Measurements from ENCODE around the gene MYMK.

The MYMK gene

GRCh38 chr9:133532937-133533668, 8.3 kb upstream of the MYMK start:
- peak; percentile 49 for TF ChIP-seq CTCF (IDR thresholded peaks at IDR 0.05; ENCODE audit: borderline replicate concordance, control extremely low read depth, extremely low read depth, insufficient read depth, missing control alignments)
- peak; percentile 84 for DNase-seq (ENCODE audit: low spot score)
- in situ Hi-C loops (cut with MboI; ENCODE audit: low sequenced_read_pairs, unreplicated experiment): loop anchor here (25.0 kb wide), 1 partner anchor 204 kb away; the partner anchor contains the start of gene SARDH

GRCh38 chr9:133531293-133531692, 6.5 kb upstream of the MYMK start:
- TF ChIP-seq CTCF (IDR thresholded peaks at IDR 0.05; ENCODE audit: borderline replicate concordance, control extremely low read depth, extremely low read depth, insufficient read depth, missing control alignments): no peak
- in situ Hi-C loops (cut with MboI; ENCODE audit: low sequenced_read_pairs, unreplicated experiment): loop anchor here (25.0 kb wide), 1 partner anchor 206 kb away; the partner anchor contains the start of gene SARDH
- no peak for DNase-seq (ENCODE audit: low spot score)

DNA sequence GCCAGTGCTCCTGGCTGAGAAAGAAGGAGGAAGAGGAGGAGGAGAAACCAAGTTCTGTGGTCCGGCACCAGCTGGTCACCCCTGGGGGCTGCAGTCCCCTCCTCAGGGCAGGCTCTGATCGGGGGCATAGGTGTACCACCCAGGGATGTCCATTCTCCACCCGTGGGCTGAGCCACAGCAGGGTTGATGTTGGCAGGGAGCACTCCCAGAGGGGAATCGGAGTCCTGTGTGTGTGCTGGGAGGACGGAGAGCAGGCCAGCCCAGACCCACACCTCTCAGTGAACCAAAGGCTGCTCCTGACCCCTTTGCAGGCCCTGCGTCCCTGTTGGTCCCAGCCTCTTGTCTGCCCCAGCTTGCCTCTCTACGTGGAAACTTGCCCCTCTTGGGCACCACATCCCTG, 5.1 kb upstream of the MYMK start:
- no peak for DNase-seq (ENCODE audit: low spot score)
- in situ Hi-C loops (cut with MboI; ENCODE audit: low sequenced_read_pairs, unreplicated experiment): loop anchor here (25.0 kb wide), 1 partner anchor 207 kb away; the partner anchor contains the start of gene SARDH
- TF ChIP-seq CTCF (IDR thresholded peaks at IDR 0.05; ENCODE audit: borderline replicate concordance, control extremely low read depth, extremely low read depth, insufficient read depth, missing control alignments): no peak

DNA sequence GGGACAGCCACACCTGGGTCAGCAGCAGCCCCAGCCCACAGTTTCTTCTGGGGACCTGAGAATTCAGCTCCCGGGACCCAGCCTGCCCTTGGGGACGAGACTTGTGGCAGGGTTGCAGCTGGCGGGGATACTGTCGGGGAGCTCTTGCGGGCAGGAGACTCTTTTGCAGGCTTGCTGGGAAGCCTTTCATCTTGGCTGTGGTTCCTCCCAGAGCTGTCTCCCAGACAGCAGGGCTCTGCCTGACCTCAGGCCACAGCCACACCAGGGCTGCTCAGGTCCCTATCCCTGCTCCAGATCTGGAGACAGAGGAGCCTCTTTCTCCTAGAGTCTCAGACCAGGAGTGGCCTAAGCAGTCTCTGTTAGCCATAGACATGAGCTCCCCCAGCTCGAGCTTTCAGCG, 4.7 kb upstream of the MYMK start:
- in situ Hi-C loops (cut with MboI; ENCODE audit: low sequenced_read_pairs, unreplicated experiment): loop anchor here (25.0 kb wide), 1 partner anchor 208 kb away; the partner anchor contains the start of gene SARDH
- no peak for DNase-seq (ENCODE audit: low spot score)
- no peak for TF ChIP-seq CTCF (IDR thresholded peaks at IDR 0.05; ENCODE audit: borderline replicate concordance, control extremely low read depth, extremely low read depth, insufficient read depth, missing control alignments)

DNA sequence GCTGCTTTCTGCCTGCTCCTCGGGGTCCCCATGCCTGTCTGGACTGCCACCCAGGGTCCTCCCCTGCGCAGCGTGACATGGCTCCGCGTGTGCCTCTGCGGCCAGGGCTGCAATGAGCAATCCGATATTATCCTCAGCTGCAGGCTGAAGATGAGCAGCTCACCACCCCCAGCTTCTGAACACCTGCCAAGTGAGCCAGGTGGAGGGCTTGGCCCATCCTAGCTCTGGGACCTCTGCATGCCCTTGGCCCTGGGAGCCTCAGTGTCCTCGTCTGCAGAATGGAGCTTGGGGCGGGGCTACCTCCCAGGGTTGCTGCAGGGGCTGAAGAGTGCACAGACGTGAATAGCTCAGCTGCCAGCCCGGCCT, 4.1 kb upstream of the MYMK start:
- TF ChIP-seq CTCF (IDR thresholded peaks at IDR 0.05; ENCODE audit: borderline replicate concordance, control extremely low read depth, extremely low read depth, insufficient read depth, missing control alignments): no peak
- in situ Hi-C loops (cut with MboI; ENCODE audit: low sequenced_read_pairs, unreplicated experiment): loop anchor here (25.0 kb wide), 1 partner anchor 208 kb away; the partner anchor contains the start of gene SARDH
- no peak for DNase-seq (ENCODE audit: low spot score)

DNA sequence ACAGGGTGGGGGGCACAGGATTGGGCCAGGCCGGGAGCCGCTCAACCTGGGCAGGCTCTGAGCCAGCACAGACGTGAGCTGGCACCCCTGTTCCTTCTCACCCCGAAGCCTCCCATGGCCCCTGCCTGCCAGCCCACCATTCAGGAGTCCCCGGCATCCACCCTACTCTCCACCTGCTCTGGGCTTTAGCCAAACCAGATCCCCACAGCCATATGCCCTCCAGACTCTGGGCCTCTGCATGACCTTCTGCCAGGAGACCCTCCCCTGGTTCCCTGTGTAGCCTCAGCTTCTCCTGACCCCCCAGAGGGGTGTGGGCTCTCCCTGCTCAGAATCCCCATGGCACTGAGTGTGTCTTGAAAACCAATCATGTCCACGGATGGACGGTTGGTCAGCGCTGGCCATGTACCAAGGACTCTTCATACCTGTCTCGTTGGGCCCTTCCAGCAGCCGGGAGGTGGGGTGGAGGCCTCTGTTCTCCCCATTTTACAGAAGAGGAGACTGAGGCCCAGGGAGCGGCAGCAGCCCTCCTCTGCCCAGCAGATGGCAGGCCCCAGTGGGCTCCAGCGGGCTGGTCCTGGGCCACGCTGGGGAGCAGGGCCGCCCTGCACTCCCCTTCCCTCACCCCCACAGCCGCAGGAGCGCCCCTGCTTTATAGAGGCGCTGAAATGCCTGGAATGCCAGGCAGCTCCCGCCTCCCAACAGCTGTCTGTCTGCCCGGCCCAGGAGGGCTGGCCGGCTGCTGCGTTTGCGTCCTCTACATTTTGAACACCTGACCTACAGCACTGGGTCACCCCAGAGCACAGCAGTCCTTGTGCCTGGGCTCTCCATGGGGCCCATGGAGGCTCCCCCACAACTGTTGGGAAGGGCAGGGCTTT, 3.5 kb upstream of the MYMK start:
- in situ Hi-C loops (cut with MboI; ENCODE audit: low sequenced_read_pairs, unreplicated experiment): loop anchor here (25.0 kb wide), 1 partner anchor 209 kb away; the partner anchor contains the start of gene SARDH

More for the DNA sequence above, 3.5 kb upstream of the MYMK start:
- TF ChIP-seq CTCF (IDR thresholded peaks at IDR 0.05; ENCODE audit: borderline replicate concordance, control extremely low read depth, extremely low read depth, insufficient read depth, missing control alignments): no peak
- DNase-seq (ENCODE audit: low spot score): no peak
